Neuron (in vitro differentiated cells): ENCODE measurements around the gene CRKL.

Experiments used
- H2AFZ ChIP-seq: one replicate; pipeline ENCODE4 v1.6.1; 2013; ENCODE audit warnings: low read depth, mild to moderate bottlenecking, inconsistent platforms, low read length, moderate library complexity
- H3K27me3 ChIP-seq: one replicate; pipeline ENCODE4 v1.6.1; 2013; ENCODE audit warnings: low read length; ENCODE audit not compliant: insufficient read depth
- H3K36me3 ChIP-seq: one replicate; pipeline ENCODE4 v1.6.1; 2013; ENCODE audit warnings: low read length; ENCODE audit not compliant: insufficient read depth
- H3K4me1 ChIP-seq: one replicate; pipeline ENCODE4 v1.6.1; 2013; ENCODE audit warnings: low read length; ENCODE audit not compliant: insufficient read depth
- H3K4me3 ChIP-seq: 2 replicates; pipeline ENCODE4 v1.5.1; 2013; ENCODE audit warnings: mild to moderate bottlenecking, low read length, moderate library complexity
- H3K9me3 ChIP-seq: one replicate; pipeline ENCODE4 v1.6.1; 2013; ENCODE audit warnings: low read length

CRKL gene

DNA sequence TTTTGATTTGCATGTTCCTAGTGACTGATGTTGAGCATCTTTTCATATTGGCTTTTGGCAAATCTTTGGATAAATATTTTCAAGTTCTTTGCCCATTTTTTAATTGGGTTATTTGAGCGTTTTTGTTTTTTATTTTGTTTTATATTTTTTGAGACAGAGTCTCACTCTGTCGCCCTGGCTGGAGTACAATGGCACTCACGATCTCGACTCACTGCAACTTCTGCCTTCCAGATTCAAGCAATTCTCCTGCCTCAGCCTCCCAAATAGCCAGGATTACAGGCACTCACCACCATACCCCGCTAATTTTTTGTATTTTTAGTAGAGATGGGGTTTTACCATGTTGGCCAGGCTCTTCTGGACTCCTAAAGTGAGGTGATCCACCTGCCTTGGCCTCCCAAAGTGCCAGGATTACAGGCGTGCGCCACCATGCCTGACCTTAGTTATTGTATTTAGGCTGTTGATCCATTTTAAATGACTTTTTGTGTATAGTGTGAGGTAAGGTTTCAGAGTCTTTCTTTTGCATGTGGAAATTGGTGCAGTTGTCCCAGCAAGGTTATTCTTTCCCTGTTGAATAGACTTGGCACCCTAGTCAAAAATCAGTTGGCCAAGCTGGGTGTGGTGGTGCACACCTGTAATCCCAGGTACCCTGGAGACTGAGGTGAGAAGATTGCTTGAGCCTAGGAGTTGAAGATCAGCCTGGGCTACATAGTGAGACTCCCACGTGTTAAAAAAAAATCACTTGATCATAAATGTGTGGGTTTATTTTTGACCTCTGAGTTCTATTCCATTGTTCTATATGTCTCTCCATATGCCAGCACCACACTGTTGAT lies 26.1 kb downstream of the CRKL start:
- no peaks in the 10 kb centered on the region for H3K27me3 ChIP-seq
- H3K4me1 ChIP-seq: no peaks in the 10 kb centered on the region
- no peak overlapping the region for H2AFZ ChIP-seq
- no peaks in the 10 kb centered on the region for H3K9me3 ChIP-seq
- H3K4me3 ChIP-seq: no peak overlapping the region
- peaks cover 28% of the 10 kb centered on the region for H3K36me3 ChIP-seq

DNA sequence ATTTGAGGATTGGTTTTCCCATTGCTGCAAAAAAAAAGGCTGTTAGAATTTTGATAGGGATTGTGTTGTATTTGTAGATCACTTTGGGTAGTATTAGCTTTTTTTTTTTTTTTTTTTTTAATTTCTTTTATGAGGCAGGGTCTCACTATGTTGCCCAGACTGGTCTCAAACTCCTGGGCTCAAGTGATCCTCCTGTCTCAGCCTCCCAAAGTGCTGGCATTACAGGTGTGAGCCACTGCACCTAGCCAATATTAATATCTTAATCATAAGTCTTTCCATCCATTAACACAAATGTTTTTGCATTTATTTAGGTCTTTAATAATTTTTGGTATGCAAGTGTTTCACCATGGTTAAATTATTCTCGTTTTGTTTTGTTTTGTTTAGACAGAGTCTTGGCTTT lies 26.8 kb downstream of the CRKL start:
- Histone ChIP-seq H3K9me3 (no peaks in the 10 kb centered on the region), H3K4me3 (no peak overlapping the region), H2AFZ (no peak overlapping the region), H3K36me3 (peaks cover 26% of the 10 kb centered on the region), H3K27me3 (no peaks in the 10 kb centered on the region), H3K4me1 (no peaks in the 10 kb centered on the region)

DNA sequence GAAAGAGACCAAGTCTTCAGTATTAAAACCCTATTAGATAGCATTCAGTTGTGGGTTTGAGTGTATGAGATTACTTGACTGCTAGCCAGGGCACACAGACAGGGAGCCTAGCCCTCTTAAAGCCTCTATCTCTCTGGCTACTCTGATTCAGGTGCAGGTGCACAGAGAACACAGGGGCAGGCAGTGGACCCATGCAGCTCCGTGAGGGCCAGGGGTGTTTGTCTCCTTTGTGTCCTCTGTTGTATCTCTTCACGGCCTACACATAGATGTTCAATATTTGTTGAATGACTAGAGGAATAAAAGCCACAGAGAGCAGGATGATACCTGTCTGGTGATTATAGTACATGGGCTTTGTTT lies 28.3 kb downstream of the CRKL start:
- Histone ChIP-seq H3K27me3 (no peaks in the 10 kb centered on the region), H3K4me1 (no peaks in the 10 kb centered on the region), H2AFZ (no peak overlapping the region), H3K4me3 (no peak overlapping the region), H3K36me3 (peaks cover 38% of the 10 kb centered on the region), H3K9me3 (no peaks in the 10 kb centered on the region)

DNA sequence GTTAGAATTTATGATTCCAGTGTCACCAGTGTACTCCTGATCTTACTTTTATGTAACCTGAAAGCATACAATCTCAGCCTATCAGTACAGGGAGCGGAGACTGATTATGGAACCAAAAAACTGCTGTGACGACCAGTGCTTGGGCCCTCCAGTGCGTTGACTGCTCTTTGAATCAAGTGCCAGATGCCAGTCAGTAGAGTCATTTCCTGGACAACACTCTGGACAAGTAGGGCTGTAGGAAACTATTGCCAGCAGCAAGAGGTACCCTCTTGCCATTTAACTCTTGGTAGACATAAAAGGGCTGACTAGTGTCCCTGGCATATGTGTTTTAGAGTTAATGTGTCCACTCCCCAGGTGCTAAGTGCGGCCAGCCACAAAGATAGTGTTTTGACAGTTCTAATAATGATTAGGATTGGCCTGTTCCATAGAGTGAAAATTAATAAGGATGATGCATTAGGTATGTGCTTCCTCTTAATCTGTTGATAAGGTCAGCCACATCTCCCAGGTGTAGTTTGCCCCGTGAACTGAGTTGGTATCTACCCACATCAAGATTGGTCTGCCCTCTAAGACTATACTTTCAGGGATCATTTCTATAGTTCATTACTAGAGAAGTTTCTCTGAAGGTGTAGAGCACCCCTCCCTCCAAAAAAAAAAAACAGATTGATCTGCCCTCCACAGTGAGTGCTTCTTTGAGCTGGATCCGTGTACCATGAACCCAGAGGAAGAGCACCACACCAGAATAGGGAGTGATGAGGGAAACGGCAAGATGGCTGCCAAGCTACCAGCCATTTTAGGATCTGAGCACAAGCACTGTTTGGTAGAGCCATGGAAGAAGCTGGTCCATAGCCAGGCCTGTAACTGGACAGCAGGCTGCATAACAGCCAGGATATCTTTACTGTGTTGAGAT lies 29.1 kb downstream of the CRKL start:
- Histone ChIP-seq H3K9me3 (no peaks in the 10 kb centered on the region), H3K36me3 (peaks cover 41% of the 10 kb centered on the region), H3K4me3 (no peak overlapping the region)

DNA sequence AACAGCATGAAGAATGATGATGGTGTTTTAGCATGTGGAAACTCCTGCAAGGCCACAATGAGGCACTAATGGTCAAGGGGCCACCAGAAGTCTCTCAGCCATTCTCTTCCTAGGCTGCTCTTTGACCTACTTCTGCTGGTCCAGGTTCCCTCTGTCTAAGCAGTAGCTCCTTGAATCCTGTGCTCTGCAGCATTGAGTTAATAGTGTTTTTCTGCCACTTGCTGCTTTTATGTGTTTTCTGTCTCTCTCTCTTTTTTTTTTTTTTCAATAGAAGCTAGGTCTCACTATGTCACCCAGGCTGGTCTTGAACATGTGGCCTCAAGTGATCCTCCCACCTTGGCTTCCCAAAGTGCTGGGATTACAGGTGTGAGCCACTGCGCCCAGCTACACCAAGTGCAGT lies 29.8 kb downstream of the CRKL start:
- no peak overlapping the region for H2AFZ ChIP-seq
- H3K9me3 ChIP-seq: no peaks in the 10 kb centered on the region
- H3K27me3 ChIP-seq: no peaks in the 10 kb centered on the region
- no peaks in the 10 kb centered on the region for H3K4me1 ChIP-seq
- H3K4me3 ChIP-seq: no peak overlapping the region
- H3K36me3 ChIP-seq: peaks cover 46% of the 10 kb centered on the region

More for the DNA sequence above, 29.1 kb downstream of the CRKL start:
- no peaks in the 10 kb centered on the region for H3K4me1 ChIP-seq
- no peak overlapping the region for H2AFZ ChIP-seq
- H3K27me3 ChIP-seq: no peaks in the 10 kb centered on the region

DNA sequence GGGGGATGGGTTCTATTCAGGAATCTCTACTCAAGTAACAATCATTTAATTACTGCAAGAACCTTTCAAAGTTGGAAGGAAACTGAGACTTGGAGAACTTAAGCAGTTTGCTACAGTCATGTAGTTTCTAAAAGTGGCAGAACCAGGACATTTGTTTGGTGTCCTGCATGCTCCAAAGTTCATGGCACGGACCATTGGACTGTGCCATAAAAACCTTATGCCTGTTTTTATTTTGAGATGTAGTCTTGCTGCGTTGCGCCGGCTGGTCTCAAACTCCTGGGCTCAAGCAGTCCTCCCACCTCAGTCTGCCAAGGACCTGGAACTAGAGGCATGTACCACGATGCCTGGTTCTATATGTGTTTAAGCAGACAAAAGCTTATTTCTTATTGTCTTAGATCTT lies 31.2 kb downstream of the CRKL start:
- H3K4me3 ChIP-seq: no peak overlapping the region
- H3K9me3 ChIP-seq: no peaks in the 10 kb centered on the region
- H3K4me1 ChIP-seq: no peaks in the 10 kb centered on the region
- H3K27me3 ChIP-seq: no peaks in the 10 kb centered on the region
- no peak overlapping the region for H2AFZ ChIP-seq
- H3K36me3 ChIP-seq: peaks cover 56% of the 10 kb centered on the region

DNA sequence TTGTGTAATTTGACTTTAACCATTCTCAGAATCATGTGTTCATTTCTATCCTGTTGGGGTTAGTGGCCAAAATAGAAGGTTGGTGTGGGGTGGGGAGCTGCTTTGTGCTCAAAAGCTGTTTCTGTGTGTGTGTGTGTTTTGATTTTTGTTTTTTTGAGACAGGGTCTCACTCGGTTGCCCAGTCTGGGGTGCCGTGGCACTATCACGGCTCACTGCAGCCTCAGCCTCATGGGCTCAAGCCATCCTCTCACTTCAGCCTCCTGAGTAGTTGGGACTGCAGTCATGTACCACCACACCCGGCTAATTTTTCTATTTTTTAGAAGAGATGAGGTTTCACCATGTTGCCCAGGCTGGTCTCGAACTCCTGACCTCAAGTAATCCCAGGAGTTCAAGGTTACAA lies 31.8 kb downstream of the CRKL start:
- Histone ChIP-seq H3K9me3 (no peaks in the 10 kb centered on the region), H2AFZ (no peak overlapping the region), H3K4me1 (no peaks in the 10 kb centered on the region), H3K27me3 (no peaks in the 10 kb centered on the region), H3K36me3 (peaks cover 59% of the 10 kb centered on the region), H3K4me3 (no peak overlapping the region)

DNA sequence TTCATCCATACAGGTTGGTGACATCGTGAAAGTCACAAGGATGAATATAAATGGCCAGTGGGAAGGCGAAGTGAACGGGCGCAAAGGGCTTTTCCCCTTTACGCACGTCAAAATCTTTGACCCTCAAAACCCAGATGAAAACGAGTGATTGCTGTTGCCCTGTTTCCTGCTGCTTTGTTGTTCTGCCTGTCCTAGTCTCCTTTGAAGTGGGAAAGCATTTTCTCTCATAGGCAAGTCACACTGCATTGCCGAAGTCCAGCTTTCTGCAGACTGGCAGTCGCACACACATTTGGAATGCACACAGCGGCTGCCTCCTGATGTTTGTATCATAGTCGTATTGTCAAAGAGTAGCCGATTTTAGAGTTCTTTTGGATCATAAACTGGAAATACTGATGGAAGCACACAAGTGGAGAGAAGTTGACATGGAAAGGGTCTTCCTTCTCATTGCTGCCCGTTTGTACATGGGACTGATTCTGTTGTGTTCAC lies 32.5 kb downstream of the CRKL start:
- no peaks in the 10 kb centered on the region for H3K27me3 ChIP-seq
- no peaks in the 10 kb centered on the region for H3K9me3 ChIP-seq
- no peak overlapping the region for H3K4me3 ChIP-seq
- no peak overlapping the region for H2AFZ ChIP-seq
- H3K4me1 ChIP-seq: no peaks in the 10 kb centered on the region
- peaks cover 61% of the 10 kb centered on the region for H3K36me3 ChIP-seq

DNA sequence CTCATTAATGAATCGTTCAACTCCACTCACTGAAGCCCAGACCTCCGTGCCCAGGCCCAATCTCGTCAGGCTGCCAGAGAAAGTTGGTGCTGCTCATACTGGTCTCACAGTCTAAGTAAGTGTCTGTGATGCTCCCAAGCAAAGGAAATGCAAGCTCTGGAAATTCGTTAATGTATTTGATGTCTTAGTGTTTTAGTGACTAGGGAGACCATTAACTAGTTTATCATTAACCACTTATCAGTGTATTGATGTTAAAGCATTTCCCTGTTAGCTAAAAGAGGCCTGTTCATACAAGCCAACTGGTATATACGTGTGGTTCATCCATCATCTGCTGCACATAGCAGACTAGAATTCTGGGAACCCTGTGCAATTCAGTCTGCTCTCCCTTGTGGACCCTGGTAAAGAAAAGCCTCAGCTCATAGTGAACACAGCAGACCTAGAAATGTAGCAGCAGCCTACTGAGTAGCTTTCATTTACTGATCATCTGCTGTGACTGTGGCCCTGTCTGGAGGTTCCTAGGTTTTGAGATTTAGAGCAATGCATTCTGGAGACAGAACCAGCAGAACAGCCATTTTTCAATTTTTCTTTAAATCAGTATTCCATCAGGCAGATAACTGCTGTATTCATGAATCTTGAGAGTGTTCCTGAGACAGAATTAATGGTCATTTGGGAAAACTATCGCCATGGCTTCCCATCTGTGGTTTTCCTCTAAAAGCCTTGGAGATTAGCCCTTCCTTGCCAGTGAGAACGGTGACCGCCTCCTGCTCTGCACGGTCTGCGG lies 34.1 kb downstream of the CRKL start:
- Histone ChIP-seq H2AFZ (no peak overlapping the region), H3K4me3 (no peak overlapping the region), H3K9me3 (no peaks in the 10 kb centered on the region), H3K36me3 (peaks cover 57% of the 10 kb centered on the region), H3K27me3 (no peaks in the 10 kb centered on the region), H3K4me1 (no peaks in the 10 kb centered on the region)

DNA sequence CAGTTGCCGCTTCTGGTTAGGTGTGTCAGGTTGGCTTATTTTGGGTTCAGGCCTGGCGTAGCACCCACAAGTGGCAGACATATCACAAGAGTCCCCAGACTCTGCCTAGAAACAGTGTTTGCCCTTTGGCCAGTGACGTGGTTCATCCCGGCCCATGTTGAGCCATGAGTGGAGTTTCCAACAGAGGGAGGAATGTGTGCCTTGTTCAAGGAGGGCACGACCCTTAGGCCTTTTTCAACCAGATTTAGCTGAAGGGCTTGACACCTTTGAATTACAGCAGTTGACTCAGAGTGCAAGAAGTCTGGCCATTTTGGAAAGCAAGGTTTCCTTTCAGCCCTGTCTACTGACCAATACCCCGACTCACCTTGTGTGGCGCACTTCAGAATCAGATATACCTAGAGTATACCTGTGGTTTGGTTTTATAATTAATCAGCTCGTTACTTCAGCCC lies 34.7 kb downstream of the CRKL start:
- Histone ChIP-seq H2AFZ (no peak overlapping the region), H3K4me3 (no peak overlapping the region), H3K36me3 (peaks cover 54% of the 10 kb centered on the region), H3K4me1 (no peaks in the 10 kb centered on the region), H3K27me3 (no peaks in the 10 kb centered on the region), H3K9me3 (no peaks in the 10 kb centered on the region)

DNA sequence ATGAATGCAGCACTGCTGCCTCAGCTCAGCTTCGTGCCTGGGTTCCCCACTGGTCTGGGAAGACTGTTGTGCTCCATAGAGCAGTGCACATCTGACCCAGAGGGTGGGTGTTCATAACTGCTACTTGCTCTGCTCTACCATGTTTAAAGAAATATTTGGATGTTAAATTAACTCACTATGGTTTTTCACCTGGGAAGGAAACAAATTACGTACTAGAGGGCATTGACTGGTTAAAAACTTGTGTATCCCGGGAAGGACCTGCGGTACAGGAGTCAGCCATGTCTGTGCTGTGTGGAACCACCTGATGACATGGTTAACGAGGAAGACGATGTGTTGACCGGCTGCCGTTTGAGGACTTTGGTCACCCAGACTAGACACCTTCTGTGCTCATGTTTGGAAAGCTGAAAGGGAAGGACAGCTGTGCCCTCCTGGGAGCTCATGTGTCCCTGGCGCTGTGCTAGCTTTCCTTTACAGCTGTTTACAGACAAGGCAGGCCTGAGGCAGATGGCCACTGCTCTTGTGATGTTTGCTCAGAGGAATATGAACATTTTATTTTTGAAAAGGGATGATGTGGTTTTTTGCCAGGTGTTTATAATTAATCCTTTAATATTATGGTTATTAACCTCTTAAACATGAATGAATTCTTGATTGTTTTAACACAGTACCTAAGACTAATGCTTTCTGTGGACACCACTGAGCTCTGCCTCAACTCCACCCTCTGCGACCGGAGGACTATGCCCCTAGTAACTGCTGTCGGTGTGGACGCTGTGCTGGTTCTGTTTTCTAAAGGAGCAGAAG lies 35.5 kb downstream of the CRKL start:
- Histone ChIP-seq H2AFZ (no peak overlapping the region), H3K4me1 (no peaks in the 10 kb centered on the region), H3K4me3 (no peak overlapping the region), H3K27me3 (no peaks in the 10 kb centered on the region), H3K9me3 (no peaks in the 10 kb centered on the region), H3K36me3 (peaks cover 50% of the 10 kb centered on the region)

DNA sequence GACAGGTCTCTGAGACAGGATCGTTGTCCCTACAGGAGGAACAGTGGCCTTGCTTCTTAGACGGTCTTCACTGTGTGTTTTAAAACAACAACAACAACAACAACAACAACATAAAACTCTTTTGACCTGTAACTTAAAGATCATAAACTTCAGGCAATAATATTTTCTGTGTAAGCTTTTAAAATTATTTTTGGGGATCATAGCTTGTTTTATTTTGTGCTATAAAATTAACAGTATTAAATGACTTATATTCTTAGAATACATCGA lies 36.1 kb downstream of the CRKL start:
- no peak overlapping the region for H2AFZ ChIP-seq
- H3K27me3 ChIP-seq: no peaks in the 10 kb centered on the region
- no peaks in the 10 kb centered on the region for H3K9me3 ChIP-seq
- no peak overlapping the region for H3K4me3 ChIP-seq
- H3K36me3 ChIP-seq: peaks cover 50% of the 10 kb centered on the region
- H3K4me1 ChIP-seq: no peaks in the 10 kb centered on the region
